OCI-LY3 (cell line): ENCODE results near the gene NUFIP2.

ENCODE experiments used
- CTCF ChIP-seq: fragments of 200-600, 300-600 bp; sonication (generic); IDR thresholded peaks from 2 replicates; pipeline ENCODE4 v1.5.1; 2014; ENCODE audit warnings: antibody characterized with exemption, low read length, low read depth
- EZH2phosphoT487 ChIP-seq: fragments of 200-600 bp; shearing (Covaris generic); IDR thresholded peaks from 2 replicates; pipeline ENCODE4 v1.6.1; 2018; ENCODE audit warnings: antibody characterized with exemption, mixed run types, low read depth

- peak; percentile 77 for TF ChIP-seq CTCF
- TF ChIP-seq EZH2phosphoT487 = no peak
These were observed 2.7 kb downstream of the NUFIP2 start for GRCh38 chr17:29291163-29291752.
